Prostate gland (tissue), 2 donors: ENCODE data around the gene RBM47.

Experiments used
- POLR2AphosphoS5 ChIP-seq: sonication (generic); formaldehyde crosslinking; IDR thresholded peaks from one replicate; pipeline ENCODE4 v1.6.1; 2017; ENCODE audit warnings: antibody characterized with exemption
- TF ChIP-seq, protein P1 (sequence below), 4 experiments: fragments of 200-600 bp in 2 of 4; fragments of 450-650 bp in 2 of 4; sonication (generic) in 2 of 4; IDR thresholded peaks; 1 replicate in 3 of 4; 2 replicates in 1 of 4; pipeline ENCODE4 v1.5.1; 2016 to 2019; ENCODE audit warnings: antibody characterized with exemption in 4 of 4, mild to moderate bottlenecking in 2 of 4, moderate library complexity in 2 of 4

DNA sequence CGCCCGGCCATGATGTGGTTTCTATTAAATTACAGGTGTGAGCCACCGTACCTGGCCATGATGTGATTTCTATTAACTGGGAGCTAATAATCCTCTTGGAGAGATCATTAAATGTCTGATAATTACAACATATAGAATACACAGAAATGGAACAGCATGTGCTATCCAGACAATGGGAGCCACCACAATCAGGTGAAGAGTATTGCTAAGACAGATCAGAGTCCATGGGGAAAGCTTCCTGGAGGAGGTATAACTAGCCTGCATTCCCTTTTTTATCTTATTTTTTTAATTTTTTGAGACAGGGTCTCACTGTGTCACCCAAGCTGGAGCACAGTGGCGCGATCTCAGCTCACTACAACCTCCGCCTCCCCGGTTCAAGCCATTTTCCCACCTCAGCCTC is 147.7 kb downstream of the RBM47 start:
- TF ChIP-seq, protein P1, sequence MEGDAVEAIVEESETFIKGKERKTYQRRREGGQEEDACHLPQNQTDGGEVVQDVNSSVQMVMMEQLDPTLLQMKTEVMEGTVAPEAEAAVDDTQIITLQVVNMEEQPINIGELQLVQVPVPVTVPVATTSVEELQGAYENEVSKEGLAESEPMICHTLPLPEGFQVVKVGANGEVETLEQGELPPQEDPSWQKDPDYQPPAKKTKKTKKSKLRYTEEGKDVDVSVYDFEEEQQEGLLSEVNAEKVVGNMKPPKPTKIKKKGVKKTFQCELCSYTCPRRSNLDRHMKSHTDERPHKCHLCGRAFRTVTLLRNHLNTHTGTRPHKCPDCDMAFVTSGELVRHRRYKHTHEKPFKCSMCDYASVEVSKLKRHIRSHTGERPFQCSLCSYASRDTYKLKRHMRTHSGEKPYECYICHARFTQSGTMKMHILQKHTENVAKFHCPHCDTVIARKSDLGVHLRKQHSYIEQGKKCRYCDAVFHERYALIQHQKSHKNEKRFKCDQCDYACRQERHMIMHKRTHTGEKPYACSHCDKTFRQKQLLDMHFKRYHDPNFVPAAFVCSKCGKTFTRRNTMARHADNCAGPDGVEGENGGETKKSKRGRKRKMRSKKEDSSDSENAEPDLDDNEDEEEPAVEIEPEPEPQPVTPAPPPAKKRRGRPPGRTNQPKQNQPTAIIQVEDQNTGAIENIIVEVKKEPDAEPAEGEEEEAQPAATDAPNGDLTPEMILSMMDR (IDR thresholded peaks at IDR 0.05): no peak
- no peak for TF ChIP-seq POLR2AphosphoS5
